NB4 (cell line): ENCODE results near the gene RBM15B.

ENCODE experiments used
- MYC ChIP-seq: IDR thresholded peaks from 2 replicates; pipeline ENCODE4 v1.6.1; 2011; ENCODE audit warnings: low read depth, low read length
- POLR2A ChIP-seq: IDR thresholded peaks from 2 replicates; pipeline ENCODE4 v1.6.1; 2011; ENCODE audit warnings: mild to moderate bottlenecking; ENCODE audit not compliant: insufficient read length; ENCODE audit errors: extremely low read depth
- TF ChIP-seq, protein P1 (sequence below): IDR thresholded peaks from one replicate; pipeline ENCODE4 v1.5.1; 2012; ENCODE audit warnings: low read depth, low read length
- TF ChIP-seq, protein P2 (sequence below): IDR thresholded peaks from 2 replicates; pipeline ENCODE4 v1.6.1; 2011; ENCODE audit warnings: low read depth, low read length

DNA sequence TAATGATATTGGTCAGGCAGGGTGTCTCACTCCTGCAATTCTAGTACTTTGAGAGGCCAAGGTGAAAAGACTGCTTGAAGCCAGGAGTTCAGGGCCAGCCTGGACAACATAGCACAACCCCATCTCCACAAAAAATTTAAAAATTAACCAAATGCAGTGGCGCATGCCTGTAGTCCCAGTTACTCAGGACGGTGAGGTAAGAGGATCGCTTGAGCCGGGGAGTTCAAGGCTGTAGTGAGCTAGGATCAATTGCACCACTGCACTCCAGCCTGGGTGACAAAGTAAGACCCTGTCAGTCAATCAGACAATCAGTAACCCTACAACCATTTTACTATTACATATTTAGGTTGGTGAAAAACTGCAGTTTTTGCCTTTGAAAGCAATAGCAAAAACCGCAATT, 43.0 kb downstream of the RBM15B start:
- TF ChIP-seq POLR2A (no peak), MYC (no peak)
- TF ChIP-seq, protein P1, sequence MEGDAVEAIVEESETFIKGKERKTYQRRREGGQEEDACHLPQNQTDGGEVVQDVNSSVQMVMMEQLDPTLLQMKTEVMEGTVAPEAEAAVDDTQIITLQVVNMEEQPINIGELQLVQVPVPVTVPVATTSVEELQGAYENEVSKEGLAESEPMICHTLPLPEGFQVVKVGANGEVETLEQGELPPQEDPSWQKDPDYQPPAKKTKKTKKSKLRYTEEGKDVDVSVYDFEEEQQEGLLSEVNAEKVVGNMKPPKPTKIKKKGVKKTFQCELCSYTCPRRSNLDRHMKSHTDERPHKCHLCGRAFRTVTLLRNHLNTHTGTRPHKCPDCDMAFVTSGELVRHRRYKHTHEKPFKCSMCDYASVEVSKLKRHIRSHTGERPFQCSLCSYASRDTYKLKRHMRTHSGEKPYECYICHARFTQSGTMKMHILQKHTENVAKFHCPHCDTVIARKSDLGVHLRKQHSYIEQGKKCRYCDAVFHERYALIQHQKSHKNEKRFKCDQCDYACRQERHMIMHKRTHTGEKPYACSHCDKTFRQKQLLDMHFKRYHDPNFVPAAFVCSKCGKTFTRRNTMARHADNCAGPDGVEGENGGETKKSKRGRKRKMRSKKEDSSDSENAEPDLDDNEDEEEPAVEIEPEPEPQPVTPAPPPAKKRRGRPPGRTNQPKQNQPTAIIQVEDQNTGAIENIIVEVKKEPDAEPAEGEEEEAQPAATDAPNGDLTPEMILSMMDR: no peak
- TF ChIP-seq, protein P2, sequence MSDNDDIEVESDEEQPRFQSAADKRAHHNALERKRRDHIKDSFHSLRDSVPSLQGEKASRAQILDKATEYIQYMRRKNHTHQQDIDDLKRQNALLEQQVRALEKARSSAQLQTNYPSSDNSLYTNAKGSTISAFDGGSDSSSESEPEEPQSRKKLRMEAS: no peak
